ENCODE measurements around the gene YY1. TPM values are rescaled to one million over a fixed set of nuclear protein-coding genes. Genes with fewer than 3 reads are reported as not detected.
A peak's percentile ranks its signal among the peaks of the same experiment; 100 is the strongest.

The YY1 gene
- polyA plus RNA-seq, 1 experiment = 15.7 TPM

DNA sequence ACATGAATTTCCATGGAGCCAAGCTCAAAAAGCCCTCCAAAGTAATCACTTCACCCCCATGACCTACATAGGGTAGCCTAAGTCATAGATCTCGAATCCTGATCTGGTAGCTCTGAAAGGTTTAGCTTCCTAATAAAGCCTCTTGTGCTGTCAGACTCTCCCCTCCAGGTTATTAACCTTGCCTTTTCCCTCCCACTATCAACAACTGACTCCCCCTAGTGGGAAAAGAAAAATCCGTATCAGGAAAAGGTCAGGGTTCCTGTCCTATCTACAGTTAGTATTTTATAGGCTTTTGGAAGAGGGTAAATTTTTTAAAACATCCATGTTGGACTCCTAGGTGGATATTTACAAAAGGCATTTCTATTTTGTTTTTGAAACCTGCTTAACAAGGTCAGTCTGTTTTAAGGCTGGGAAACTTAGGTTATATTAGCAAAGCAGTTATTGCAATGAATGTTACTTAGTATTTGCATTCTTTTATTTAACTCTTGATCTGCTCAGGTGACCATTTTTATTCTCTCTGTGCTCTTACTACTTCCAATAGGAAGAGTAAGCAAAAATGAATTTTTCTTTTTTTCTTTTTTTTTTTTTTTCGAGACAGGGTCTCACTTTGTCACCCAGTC lies 8.0 kb downstream of the YY1 start:
- H3K4me3 ChIP-seq (ENCODE audit: low read depth, low read length) = no peak overlapping the region

DNA sequence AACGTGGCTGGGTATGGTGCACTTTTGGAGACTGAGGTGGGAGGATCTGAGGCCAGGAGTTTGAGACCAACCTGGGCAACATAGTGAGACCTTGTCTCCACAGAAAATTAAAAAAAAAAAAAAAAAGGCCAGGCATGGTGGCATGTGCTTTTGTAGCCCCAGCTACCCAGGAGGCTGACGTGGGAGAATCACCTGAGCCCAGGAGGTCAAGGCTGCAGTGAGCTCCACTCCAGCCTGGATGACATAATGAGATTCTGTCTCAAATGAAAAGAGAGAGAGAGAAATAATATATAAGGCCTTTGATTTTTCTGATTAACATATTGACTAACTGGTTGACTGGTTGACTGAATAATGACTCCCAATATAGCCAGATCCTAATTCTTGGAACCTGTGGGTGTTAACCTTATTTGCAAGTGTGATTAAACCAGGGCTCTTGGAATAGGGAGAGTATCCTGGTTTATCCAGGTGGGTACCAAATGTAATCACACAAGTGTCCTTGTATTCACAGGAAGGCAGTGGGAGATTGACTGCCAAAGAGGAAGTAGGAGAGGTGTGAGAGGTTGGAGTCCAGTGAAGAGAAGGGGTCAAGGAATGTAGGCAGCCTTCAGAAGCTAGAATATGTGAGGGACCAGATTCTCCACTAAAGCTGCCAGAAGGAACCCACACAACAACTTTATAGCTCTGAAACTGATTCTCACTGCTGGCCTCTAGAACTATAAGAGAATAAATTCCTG lies 12.0 kb downstream of the YY1 start:
- Histone ChIP-seq H3K4me3 (ENCODE audit: low read depth, low read length) (no peak overlapping the region), H3K36me3 (ENCODE audit: control insufficient read depth, insufficient read depth, low read length) (no peaks in the 10 kb centered on the region), H3K27me3 (ENCODE audit: control insufficient read depth, insufficient read depth, low read length) (no peaks in the 10 kb centered on the region)
- TF ChIP-seq, protein P1, sequence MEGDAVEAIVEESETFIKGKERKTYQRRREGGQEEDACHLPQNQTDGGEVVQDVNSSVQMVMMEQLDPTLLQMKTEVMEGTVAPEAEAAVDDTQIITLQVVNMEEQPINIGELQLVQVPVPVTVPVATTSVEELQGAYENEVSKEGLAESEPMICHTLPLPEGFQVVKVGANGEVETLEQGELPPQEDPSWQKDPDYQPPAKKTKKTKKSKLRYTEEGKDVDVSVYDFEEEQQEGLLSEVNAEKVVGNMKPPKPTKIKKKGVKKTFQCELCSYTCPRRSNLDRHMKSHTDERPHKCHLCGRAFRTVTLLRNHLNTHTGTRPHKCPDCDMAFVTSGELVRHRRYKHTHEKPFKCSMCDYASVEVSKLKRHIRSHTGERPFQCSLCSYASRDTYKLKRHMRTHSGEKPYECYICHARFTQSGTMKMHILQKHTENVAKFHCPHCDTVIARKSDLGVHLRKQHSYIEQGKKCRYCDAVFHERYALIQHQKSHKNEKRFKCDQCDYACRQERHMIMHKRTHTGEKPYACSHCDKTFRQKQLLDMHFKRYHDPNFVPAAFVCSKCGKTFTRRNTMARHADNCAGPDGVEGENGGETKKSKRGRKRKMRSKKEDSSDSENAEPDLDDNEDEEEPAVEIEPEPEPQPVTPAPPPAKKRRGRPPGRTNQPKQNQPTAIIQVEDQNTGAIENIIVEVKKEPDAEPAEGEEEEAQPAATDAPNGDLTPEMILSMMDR (IDR thresholded peaks at IDR 0.05; ENCODE audit: insufficient read depth, low read depth, low read length) = no peak
- POLR2A ChIA-PET = interaction anchor here (0.6 kb wide), 1 partner anchor 10 kb away, joined by 5 read pairs; no protein-coding TSS in a partner anchor
- no peak for DNase-seq (ENCODE audit: low read depth)
- CTCF ChIA-PET = interaction anchor here (0.9 to 1.4 kb wide), 4 partner anchors 8 to 10 kb away, joined by 3 read pairs; no protein-coding TSS in a partner anchor

More for the DNA sequence above, 8.0 kb downstream of the YY1 start:
- no peaks in the 10 kb centered on the region for H3K27me3 ChIP-seq (ENCODE audit: control insufficient read depth, insufficient read depth, low read length)
- POLR2A ChIA-PET = no interaction called here
- H3K36me3 ChIP-seq (ENCODE audit: control insufficient read depth, insufficient read depth, low read length) = no peaks in the 10 kb centered on the region
- no peak for DNase-seq (ENCODE audit: low read depth)
- TF ChIP-seq, protein P1 (IDR thresholded peaks at IDR 0.05; ENCODE audit: insufficient read depth, low read depth, low read length) = peak; percentile 67
- CTCF ChIA-PET = interaction anchor here (0.6 to 2.0 kb wide), 11 partner anchors 11 to 237 kb away, joined by 3 to 9 read pairs (median 3); a partner anchor contains a TSS

DNA sequence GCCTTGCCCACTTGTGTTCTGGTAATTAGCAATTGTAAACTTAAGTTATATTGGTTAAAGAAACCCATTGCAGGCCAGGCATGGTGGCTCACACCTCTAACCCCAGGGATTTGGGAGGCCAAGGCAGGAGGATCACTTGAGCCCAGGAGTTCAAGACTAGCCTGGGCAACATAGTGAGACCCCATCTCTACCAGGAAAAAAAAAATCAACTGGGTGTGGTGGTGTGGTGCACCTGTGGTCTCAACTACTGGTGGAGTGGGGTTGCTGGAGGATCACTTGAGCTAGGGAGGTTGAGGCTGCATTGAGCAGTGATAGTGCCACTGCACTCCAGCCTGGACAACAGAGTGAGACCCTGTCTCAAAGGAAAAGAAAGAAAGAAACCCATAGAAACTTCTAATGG lies 13.7 kb downstream of the YY1 start:
- ChIA-PET POLR2A (no interaction called here), CTCF (no interaction called here)
- DNase-seq (ENCODE audit: low read depth) = no peak

DNA sequence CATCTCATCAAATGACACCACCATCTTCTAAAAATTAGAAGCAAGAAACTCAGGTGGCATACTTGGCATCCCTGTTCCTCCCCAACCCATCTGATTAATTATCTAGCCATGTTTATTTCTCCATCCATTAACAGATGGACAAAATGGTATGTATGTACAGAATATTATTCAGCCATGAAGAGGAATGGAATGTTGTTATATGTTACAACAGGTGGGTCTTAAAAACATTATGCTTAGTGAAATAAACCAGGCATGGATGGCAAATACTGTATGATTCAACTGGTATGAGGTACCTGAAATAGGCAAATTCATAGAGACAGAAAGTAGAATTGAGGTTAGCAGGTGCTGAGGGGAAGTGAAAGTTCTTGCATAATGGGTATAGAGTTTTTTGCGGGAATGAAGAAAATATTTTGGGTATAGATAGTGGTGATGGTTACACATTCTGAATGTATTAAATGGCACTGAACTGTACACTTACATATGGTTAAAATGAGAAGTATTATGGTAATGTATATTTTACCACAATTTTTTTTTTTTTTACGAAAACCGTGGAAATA lies 17.5 kb downstream of the YY1 start:
- no peak for DNase-seq (ENCODE audit: low read depth)
- H3K36me3 ChIP-seq (ENCODE audit: control insufficient read depth, insufficient read depth, low read length) = no peaks in the 10 kb centered on the region

More for the DNA sequence above, 13.7 kb downstream of the YY1 start:
- Histone ChIP-seq H3K36me3 (ENCODE audit: control insufficient read depth, insufficient read depth, low read length) (no peaks in the 10 kb centered on the region), H3K4me3 (ENCODE audit: low read depth, low read length) (no peak overlapping the region), H3K27me3 (ENCODE audit: control insufficient read depth, insufficient read depth, low read length) (no peaks in the 10 kb centered on the region)
- TF ChIP-seq, protein P1 (IDR thresholded peaks at IDR 0.05; ENCODE audit: insufficient read depth, low read depth, low read length) = no peak

More for the DNA sequence above, 17.5 kb downstream of the YY1 start:
- Histone ChIP-seq H3K27me3 (ENCODE audit: control insufficient read depth, insufficient read depth, low read length) (no peaks in the 10 kb centered on the region), H3K4me3 (ENCODE audit: low read depth, low read length) (no peak overlapping the region)
- CTCF ChIA-PET = no interaction called here
- TF ChIP-seq, protein P1 (IDR thresholded peaks at IDR 0.05; ENCODE audit: insufficient read depth, low read depth, low read length) = no peak
- POLR2A ChIA-PET = no interaction called here
